GM21717 (cell line): Measurements from ENCODE around the gene CDK18.

Source experiments
- ATAC-seq: cut with Tn5 transposase; IDR thresholded peaks from one replicate; pipeline ENCODE4 v1.9.1; 2021; ENCODE audit warnings: mild to moderate bottlenecking, moderate library complexity; ENCODE audit not compliant: unreplicated experiment

CDK18 gene

DNA sequence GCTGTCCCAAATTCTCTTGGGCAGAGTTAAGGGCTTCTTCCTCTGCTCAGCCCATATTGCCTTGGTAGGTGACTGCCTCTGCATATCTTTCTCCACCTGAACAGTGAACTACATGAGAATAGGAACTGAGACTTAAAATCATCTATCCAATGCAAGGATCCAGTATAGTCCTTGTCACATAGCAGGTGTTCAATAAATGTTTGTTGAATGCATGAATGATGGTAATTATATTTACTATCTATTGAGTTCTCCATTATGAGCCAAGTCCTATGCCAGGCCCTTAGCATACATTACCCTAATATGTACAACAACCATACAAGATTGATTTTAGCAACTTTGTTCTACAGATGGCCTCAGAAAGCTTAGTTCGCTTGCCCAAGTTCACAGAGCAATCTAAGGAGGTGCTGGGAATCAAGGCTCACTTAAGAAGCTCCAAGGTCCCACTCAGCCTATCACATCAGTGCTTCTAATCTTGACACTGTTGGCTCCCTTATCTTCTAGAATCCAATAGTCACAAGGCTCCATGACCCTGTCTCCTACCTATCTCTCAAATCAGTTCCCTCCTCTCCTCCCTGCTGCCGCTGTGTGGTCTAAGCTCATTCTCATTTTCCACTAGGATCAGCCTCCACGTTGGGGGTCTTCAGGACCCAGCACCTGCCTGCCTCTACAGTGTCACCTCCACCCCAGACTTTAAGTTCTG lies 2.2 kb upstream of the CDK18 start:
- no peak for ATAC-seq

DNA sequence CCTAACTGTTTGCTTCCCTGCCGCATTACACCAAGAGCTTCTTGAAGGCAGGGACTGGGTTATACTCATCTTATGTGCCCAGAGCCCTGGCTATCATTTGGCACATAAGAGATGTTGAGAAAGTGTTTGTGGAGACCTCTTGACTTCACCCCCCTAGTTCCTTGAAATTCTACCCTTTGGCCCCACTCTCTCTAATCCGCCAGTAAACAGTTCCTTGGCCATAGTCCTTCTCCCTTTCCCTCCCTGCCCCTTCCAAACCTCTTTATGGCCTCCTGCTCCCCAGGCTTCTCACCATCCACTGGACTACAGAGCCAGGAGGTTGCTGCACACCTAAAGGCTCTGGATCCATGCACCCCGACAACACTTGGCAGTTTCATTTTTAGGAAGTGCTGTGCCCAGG lies 1.5 kb upstream of the CDK18 start:
- ATAC-seq = no peak

DNA sequence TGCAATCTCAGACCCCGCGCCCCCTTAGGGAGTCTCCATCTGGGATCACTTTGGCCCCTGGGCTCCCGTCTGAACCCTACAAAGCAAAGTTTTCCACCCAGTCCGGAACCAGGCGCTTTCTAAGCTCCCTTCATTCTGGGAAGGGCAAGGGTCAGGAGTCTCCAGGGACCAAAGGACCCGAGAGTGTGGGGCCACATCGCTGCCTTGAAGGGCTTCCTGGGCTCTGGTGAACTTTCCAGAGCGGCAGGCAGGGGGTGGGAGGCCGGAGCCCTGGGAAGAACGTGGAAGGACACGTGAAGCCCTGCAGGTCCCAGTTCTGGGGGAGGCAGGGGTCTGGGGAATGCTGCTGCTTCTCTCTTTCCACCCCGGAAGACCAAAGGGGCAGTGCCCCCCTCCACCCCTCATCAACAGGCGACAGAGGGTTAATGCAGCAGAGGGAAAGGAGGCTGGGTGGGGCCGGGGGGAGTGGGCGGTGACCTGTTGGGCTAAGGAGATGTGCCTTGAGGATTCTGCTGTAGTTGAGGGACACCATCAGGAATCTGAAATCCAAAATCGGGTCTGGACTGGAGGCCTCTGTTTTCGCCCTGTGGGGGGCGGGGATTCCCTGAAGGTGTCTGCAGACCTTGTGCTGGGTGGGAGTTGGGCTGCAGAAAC lies 734 bp downstream of the CDK18 start:
- ATAC-seq = no peak

DNA sequence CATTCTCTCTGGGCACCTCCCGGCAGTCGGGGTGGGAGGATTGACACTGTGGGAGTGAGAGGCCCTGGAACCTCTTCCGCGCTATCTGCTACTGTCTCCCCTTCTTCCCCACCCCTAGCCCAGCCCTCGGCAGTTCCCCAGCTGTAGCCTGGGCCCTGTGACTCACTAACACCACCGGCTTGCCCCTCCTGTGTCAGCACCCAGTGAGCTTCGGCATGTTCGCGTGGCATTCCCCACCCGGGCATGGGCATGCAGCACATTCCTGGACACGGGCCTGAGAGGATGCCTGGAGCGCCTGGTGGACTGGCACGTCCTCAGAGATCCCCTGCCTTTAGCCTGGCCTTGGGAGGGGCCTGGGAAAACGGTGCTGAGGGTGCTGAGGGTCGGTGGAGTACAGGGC lies 1.3 kb downstream of the CDK18 start:
- no peak for ATAC-seq

DNA sequence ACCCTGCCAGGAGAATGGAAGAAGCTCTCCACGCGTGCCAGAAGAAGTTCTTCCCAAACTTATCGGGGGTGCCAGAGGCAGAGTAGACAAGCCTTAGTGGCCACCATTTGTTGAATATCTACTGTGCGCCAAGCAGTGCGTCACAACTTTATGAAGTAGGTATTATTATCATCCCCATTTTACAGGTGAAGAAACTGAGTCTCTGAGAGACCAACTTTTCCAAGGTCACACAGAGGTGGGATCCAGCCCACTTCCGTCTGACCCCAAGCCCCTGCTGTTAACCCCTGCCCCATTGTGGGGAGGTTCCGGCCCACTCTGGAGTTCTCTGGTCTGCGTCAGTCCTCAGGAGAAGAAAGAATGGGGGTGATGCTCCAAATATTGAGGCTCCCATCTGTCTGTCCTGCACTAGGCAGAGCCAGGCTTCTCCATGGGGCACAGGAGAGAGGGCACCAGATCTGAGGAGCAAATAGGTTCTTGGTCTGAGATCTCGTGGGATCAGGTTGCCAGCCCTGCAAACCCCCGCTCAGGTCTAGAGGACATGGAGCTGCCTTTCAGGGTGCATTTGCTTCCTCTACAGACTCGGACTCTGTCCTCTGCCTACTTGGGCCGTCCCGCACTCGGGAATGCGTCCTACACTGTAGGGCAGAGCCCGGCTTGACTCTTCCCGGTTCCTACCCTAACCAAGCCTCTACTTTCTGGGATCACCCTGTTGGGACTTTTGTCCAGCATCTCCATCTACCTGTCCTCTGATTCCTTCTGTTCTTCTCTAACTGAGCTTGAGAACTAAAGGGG lies 2.1 kb downstream of the CDK18 start:
- no peak for ATAC-seq

DNA sequence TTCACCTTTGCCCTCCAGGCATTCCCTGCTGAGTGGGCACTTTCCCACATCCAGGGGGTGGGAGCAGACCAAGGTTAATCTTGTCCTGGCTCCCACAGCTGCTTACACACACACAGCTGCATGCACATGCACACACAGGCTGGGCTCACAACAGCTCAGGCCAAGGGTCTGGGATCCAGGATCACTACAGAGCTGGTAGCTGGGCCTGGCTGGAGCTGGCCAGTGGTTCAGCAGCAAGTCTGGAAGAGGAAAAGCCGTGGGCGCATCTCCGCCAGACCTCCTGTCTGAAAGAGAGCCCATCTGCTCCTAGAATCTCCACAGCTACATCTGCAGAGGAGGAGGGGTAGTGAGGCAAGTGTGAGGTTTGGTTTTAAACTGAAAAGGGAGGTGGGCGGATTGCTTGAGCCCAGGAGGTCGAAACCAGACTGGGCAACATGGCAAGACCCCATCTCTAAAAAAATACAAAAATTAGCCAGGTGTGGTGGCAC lies 3.8 kb downstream of the CDK18 start:
- ATAC-seq = no peak

DNA sequence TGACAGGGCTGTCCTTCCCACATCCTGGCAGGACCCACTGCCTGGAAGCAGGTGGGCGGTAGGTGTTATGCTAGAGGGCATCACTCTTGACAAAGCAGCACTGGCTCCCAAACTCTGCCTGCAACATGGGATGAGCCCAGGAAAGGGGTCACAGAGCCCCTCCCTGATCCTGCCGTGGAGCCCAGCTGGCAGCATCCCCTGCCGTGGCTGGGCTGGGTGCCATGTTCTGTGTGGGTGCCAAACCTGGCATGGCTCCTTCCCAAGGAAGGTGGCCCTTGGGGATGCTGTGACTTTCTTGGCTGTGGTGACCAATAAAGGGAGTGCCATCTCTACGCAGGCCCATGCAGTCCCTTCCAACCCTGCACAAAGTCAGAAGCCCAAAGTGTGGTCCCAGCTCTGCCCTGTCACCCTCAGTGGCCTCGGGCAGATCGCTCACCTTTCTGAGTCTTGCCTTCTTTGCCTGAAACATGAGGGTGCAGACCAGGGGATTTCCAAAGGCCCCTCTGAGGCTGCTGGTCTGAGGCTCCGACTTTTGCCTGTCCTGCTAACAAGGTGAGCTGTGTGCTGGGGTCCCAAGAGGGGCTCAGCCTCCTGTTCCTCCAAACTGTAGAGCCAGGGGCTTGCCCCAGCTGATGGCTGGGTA lies 6.0 kb downstream of the CDK18 start:
- no peak for ATAC-seq

DNA sequence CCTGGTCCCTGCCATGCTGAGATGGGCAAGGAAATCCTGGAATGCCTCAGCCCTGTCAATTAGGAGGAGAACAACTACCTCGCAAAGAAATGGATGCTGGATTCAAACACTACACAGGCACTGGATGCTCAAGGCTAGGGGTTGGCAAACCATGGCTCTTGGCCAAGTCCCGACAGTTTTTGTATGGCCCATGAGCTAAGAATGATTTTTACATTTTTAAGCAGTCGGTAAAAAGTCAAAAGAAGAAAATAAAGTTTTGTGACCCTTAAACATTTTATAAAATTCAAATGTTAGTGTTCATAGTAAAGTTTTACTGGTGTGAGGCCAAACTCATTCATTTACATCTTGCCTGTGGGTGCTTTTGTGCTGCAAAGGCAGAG lies 6.5 kb downstream of the CDK18 start:
- no peak for ATAC-seq

DNA sequence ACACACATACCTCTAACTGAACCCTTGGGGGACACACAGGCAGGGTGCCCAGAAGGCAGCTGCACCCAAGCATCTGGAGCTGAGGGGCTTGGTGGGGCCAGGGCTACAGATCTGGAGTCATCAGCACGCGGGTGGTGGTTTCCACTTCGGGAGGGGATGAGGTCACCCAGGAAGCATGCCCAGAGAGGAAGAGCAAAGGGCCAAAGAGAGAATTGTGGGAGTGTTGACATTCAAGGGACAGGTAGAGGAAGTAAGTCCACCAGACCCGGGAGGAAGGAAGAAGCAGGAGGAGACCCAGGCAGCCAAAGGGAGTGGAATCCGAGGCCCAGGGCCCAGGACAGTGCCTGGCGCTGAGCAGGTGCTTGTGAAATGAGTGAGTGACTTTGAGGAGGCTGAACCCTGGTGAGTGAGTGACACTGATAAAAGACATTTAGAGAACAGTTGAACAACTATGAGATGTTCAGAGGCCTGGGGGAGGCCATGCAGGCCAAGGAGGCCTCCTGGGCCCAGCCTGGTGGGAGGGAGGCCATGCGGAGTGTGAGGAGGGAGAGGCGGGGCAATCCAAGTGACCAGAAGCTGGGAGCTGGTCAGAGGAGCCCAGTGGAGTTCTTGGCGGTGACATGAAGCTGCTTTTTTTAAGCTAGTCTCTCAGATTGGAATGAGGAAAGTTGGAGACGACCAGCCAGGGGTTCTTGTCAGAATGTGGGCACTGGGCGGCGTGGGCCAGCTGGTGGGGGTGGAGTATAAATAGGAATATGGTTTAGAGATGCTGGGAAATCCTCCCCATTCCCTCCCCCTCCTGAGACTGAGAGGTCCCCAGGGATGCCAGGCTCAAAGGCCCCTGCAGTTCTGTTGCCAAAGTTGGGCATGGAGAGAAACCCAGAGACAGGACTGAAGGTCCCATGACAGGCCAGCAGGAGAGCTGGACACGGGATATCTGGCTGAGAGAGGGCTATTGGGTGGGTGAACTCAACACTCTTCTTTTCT lies 7.9 kb downstream of the CDK18 start:
- ATAC-seq = no peak

DNA sequence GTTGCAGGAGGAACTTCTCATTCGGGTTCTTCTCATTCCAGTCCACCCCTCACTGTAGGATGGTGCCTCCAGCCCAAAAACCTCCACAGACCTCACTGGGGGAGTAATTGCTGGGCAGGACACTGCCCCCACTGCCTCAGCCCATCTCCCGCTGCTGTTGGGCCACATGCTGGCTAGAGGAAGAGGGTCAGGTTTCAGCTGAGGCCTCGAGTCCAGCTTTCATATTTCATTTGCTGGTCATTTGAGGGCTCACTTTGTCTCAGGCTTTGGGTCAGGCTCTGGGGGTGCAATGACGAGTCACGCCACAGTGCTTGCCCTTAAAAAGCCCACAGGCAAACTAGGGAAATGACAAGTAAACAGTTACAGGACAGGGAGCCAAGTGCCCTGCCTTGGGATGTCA lies 9.3 kb downstream of the CDK18 start:
- ATAC-seq = no peak

DNA sequence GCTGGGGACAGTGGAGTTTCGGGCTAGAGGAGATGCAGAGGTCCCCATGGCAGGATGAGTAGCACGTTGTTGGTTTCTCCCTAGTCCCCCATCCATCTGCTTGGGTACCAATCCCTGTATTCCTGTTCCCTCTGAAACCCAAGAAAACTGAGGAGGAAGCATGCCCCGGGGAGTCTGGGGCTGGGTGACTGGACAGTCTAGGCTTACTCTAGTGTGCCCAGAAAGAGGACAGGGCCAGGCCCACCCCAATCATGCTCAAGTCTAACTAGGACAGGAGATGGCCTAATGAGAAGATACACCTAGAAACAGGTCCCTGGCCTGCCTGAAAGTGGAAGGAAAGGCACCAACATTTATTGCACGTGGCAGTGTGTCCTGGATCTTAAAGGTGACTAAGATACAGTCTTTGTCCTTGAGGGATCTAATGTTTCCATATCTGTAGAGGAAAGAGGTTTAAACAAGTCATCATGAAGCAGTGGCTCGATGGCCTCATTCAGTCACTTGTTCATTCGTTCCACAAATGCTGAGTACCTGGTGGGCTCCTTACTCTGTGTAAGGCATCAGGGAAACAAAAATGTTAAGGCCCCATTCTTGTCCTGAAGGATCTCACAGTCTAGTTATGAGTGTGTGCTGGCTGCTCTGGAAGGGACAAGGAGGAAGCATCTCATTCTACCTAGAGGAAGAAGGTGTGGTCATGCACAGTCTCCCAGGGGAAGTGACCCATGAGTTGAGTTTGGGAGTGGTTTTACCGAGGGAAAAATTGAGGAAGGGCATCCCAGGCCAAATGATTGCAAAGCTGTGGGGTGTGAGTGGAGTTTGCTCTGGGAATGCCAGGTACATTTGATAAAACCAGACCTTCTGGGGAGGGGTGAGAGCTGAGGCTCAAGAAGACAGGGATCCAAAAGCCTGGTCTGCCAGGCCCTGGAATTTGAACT lies 10.0 kb downstream of the CDK18 start:
- ATAC-seq = no peak

DNA sequence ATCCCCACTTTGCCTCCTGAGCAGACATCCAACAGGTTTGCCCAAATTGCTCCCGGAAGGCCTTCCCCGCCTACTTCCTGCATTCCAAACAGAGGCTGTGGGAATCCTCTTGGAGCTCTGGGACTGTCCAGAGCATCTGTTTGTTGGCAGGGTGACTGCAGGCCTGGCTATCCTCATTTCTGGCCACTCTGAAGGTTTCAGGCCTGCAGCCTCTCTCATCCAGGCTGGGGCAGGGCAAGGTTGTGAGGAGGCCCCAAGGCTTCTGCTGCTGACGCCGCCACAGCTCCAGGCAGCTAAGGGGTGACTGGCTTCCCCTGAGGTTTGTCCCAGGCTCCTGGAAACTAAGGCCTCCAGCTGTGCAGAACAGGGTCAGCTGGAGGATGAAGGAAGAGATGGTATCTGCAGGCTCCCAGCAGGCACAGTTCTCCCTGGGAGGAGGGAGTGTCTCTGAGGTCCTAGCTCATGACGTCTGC lies 11.3 kb downstream of the CDK18 start:
- ATAC-seq = no peak

DNA sequence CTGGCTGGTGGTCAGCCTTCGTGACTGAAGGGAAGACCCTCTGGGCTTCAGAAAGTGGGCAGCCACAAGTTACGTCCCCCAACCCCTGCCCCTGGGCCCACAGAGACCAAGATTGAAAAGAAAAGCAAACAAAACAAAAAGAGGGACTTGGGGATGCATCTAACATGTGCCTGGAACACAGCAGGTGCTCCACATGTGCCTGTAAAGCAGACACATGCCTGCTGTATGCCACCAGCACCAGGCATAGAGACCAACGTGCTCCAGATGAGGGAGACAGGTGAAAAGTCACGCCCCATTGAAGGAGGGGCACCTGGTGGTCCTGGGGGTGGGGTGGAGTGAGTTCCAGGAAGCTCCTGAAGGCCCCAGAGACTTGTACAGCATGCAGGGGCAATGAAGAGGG lies 11.9 kb downstream of the CDK18 start:
- no peak for ATAC-seq

DNA sequence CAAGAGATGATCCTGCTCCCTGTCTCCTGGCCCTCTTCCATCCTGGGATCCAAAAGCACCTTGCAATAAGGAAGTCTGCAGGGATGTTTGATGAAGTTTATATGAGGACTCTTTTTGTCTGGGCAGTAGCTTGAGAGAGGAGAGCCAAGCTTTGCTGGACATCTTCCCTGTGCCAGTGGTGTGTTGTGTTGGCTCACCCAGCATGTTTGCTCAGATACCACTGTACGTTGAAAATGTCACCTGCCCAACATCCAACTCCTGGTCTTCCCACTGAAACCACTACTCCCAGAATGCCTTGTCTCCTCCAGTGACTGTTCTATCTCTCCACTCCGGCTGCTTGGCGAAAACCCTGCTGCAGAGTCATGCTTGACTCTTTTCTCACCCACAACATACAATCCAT lies 12.8 kb downstream of the CDK18 start:
- no peak for ATAC-seq

DNA sequence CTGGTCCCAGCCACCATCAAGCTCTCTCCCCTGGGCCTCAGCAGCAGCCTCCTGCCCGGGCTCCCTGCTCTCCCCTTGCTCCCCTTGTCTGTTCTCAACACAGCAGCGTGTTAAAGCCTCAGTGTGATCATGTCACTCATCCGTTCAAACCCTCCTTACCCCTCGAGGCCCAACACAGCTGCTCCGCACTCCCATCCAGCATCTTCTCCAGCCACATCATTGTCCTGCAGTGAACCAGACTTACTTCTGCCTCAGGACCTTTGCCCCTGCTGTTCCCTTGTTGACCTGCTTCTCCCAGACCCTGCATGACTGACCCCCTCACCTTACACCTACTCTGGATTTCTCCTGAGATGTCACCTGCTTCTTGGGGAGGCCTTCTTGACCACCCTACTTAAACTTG lies 13.3 kb downstream of the CDK18 start:
- no peak for ATAC-seq

DNA sequence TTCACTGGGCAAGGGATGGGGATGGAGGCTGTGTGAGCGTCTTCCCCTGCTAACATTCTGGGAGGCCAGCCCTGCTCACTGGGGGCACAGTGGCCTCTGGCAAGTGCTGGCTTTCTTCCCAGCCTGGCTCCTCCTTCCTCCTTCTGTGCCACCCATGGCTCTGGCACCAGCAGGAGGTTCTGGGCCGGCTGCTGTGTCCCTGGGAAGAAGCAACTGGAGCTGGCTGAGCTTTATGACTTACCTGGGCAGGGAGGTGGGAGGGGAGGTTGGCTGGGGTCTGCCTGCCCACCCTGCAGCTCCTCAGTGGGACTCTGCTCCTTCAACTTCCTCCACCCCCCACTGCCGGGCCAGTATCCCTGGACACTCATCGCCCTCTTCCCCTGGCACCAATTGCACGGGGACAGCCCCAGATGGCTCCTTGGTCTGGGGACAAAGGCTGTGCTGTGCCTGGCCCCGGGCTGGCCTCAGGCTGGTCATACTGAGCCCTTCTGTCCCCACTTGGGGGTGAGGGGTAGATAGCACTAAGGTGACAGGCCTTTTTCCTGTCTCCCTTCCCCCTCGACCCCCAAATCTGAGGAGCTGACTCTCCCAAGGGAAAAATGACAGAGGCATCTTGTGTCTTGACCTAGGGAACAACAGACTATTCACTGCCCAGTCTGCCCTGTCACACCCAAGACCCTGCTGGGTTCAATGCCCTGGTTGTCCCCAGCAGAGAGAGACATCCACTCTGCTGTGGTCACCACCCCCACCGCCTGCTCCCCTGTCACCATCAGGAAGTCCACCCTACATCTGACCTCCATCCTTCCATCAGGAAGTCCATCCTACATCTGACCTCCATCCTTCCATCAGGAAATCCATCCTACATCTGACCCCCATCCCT lies 14.4 kb downstream of the CDK18 start:
- no peak for ATAC-seq

DNA sequence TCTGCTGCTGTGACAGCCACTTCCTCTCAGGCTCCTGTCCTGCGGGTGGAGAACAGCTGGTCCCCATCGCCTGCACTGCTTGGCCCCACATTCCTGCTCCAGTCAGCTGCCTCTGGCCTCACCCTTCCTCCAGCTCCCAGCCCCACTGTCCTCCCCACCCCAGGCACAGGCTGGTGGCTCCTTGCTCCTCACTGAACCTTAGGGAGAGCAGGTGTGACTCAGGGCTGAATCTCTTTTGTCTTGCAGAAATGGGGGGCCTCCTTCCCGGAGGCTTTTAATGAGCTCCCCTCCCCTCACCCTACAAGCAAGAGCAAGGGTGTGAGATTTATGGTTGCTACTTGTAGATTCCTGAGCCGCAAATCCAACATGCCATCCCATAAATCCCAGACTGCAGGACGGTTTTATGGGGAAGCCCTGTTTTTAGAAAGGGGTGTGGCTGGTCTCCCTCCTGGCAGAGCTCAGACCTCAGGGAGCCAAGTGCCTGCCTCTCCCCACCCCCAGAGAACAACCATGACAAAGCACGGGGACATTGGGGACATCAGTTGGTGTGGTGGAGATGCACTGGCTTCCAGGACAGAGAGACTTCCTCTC lies 15.2 kb downstream of the CDK18 start:
- no peak for ATAC-seq

DNA sequence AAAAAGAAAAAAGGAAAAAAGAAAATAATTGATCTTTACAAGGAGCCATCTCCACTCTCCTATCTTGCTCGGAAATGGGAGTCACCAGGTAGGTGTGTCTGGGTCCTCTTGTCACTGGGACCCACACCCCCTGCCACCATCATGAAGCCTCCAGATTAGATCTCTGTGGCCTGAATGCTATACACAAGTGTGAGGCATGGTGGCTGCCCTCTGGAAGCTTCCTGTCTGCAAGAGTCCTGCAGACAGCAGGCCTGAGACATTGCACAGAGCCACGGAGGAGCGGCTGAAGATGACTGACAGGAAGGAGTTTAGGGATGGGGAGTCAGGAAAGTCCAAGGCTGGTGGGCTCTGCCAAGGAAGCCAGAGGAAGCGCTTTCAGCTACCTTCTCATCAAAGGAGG lies 16.2 kb downstream of the CDK18 start:
- ATAC-seq = no peak
